Transverse colon (tissue), 4 donors: ENCODE data around the gene THPO. TPM values are rescaled to one million over a fixed set of nuclear protein-coding genes. Genes with fewer than 3 reads are reported as not detected.
A peak's percentile ranks its signal among the peaks of the same experiment; 100 is the strongest.

Experiments
- DNase-seq: peaks from one replicate; pipeline ENCODE4 v3.0.0-alpha.2; 2019
- H3K27ac ChIP-seq, 4 donors: fragments of 200-600 bp; sonication (generic); 2 replicates each; pipeline ENCODE4 v1.5.1; 2016 to 2018; ENCODE audit warnings: inconsistent platforms in 4 of 4
- H3K27me3 ChIP-seq: fragments of 200-600 bp; sonication (generic); 2 replicates; pipeline ENCODE4 v1.5.1; 2017; ENCODE audit warnings: inconsistent platforms
- H3K36me3 ChIP-seq, 4 donors: fragments of 200-600 bp; sonication (generic); 2 replicates each; pipeline ENCODE4 v1.5.1; 2017 to 2019; ENCODE audit warnings: inconsistent platforms in 4 of 4
- H3K4me1 ChIP-seq, 4 donors: fragments of 200-600 bp; sonication (generic); 2 replicates each; pipeline ENCODE4 v1.5.1; 2017 to 2020; ENCODE audit warnings: inconsistent platforms in 4 of 4
- H3K4me3 ChIP-seq, 4 donors: fragments of 200-600 bp; sonication (generic); 1 replicate in 1 of 4; 2 replicates in 3 of 4; pipeline versions ENCODE4 v1.5.1 to v1.6.1; 2017 to 2019; ENCODE audit warnings: inconsistent platforms in 4 of 4
- H3K9me3 ChIP-seq, 2 donors: fragments of 200-600 bp; sonication (generic); 2 replicates each; pipeline ENCODE4 v1.5.1; 2017 to 2019; ENCODE audit warnings: inconsistent platforms in 2 of 2
- EP300 ChIP-seq: sonication (generic); formaldehyde crosslinking; IDR thresholded peaks from one replicate; pipeline ENCODE4 v1.6.1; 2017; ENCODE audit warnings: antibody characterized with exemption, low read depth
- POLR2A ChIP-seq: fragments of 450-650 bp; IDR thresholded peaks from one replicate; pipeline ENCODE4 v1.6.1; 2016; ENCODE audit warnings: antibody characterized with exemption, mild to moderate bottlenecking, moderate library complexity
- POLR2AphosphoS5 ChIP-seq, 3 donors: sonication (generic); formaldehyde crosslinking; IDR thresholded peaks; one replicate each; pipeline ENCODE4 v1.6.1; 2016; ENCODE audit warnings: antibody characterized with exemption in 3 of 3
- WGBS, 2 donors: methylation state at CpG; one replicate each; pipeline ENCODE4 v1.1.5; 2018; ENCODE audit warnings: low coverage in 1 of 2; 5-methylcytosine and 5-hydroxymethylcytosine counted together
- in situ Hi-C, 4 donors: fragments of 200-750 bp; cut with MboI; loops; one replicate each; pipeline versions ENCODE4 v1.15.0 to v1.15.1; 2017; ENCODE audit warnings: low sequenced_read_pairs in 3 of 4, low pct_ligation_motif_present in 1 of 4, low pct_unique_long_range_greater_than_20kb in 1 of 4
- intact Hi-C: fragments of 100-400 bp; cut with DNase I; formaldehyde crosslinking; loops from one replicate; pipeline ENCODE4 v1.15.1; 2023; ENCODE audit warnings: low total_unique reads
- total RNA-seq, 4 donors: library from RNA; depleted of rRNA; stranded (reverse); fragments of >200 nt; gene quantifications; one replicate each; pipeline ENCODE4 v1.1.0, GENCODE V29; 2016
- TF ChIP-seq, protein P1 (sequence below), 5 experiments: fragments of 200-600 bp in 3 of 5; fragments of 450-650 bp in 2 of 5; sonication (generic) in 3 of 5; IDR thresholded peaks; 1 replicate in 2 of 5; 2 replicates in 3 of 5; pipeline ENCODE4 v1.5.1; 2016 to 2017; ENCODE audit warnings: antibody characterized with exemption in 5 of 5, inconsistent platforms in 3 of 5, mild to moderate bottlenecking in 2 of 5, moderate library complexity in 1 of 5

THPO gene
- total RNA-seq, 4 donors from 2014 or later = not detected

DNA sequence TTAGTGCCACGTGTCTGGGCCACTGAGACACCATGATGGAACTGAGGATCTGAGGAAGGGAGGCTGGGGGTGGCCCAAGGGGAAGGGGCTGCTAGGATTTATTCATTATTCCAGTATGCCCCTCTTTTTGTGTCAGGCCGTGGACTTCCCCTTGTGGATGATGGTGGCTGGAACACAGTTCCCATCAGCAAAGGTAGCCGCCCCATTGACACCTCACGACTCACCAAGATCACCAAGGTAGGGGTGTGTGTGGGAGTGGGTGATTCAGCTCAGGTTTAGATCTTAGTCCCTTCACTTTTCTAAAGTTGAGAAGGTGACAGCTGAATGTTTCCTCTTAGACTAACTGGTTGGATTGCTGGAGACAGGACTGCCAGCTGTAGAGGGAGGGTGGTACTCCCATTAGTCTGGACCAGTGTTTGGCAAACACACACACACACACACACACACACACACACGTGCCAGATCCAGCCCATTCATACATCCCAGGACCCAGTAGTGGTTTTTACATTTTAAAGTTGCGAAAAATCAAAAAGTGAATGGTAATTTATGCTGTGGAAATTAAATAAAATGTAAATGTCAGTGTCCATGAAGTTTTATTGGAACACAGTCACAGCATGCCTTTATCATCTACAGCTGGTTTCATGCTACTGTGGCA, 52.2 kb downstream of the THPO start:
- WGBS, 2 donors = 80% methylated on average over 6 of the region's 6 CpGs; no CpG with 5 or more reads in 1 of the 2 donors

DNA sequence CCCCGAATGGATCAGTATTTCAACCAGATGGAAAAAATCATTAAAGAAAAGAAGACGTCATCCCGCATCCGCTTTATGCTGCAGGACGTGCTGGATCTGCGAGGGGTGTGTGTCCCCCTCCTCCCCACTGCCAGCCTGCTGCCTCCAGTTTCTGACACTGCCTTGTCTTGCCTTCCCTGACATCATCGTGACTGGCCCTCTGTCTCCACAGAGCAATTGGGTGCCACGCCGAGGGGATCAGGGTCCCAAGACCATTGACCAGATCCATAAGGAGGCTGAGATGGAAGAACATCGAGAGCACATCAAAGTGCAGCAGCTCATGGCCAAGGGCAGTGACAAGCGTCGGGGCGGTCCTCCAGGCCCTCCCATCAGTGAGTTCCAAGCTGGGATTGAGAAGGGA, 52.7 kb downstream of the THPO start:
- no peak overlapping the region for H3K4me3 ChIP-seq
- H3K36me3 ChIP-seq = peaks cover 1 to 97% (median 54%) of the 10 kb centered on the region in 4 donors
- H3K4me1 ChIP-seq = peaks cover 3 to 5% (median 5%) of the 10 kb centered on the region in 4 donors
- in situ Hi-C loops (no loop called here), intact Hi-C loops (no loop called here)
- no peak overlapping the region for H3K27ac ChIP-seq
- H3K9me3 ChIP-seq = no peaks in the 10 kb centered on the region
- no peak for TF ChIP-seq POLR2A
- TF ChIP-seq EP300 = no peak
- no peak for TF ChIP-seq POLR2AphosphoS5 (IDR thresholded peaks at IDR 0.05)
- TF ChIP-seq, protein P1, sequence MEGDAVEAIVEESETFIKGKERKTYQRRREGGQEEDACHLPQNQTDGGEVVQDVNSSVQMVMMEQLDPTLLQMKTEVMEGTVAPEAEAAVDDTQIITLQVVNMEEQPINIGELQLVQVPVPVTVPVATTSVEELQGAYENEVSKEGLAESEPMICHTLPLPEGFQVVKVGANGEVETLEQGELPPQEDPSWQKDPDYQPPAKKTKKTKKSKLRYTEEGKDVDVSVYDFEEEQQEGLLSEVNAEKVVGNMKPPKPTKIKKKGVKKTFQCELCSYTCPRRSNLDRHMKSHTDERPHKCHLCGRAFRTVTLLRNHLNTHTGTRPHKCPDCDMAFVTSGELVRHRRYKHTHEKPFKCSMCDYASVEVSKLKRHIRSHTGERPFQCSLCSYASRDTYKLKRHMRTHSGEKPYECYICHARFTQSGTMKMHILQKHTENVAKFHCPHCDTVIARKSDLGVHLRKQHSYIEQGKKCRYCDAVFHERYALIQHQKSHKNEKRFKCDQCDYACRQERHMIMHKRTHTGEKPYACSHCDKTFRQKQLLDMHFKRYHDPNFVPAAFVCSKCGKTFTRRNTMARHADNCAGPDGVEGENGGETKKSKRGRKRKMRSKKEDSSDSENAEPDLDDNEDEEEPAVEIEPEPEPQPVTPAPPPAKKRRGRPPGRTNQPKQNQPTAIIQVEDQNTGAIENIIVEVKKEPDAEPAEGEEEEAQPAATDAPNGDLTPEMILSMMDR (IDR thresholded peaks at IDR 0.05) = no peak
- H3K27me3 ChIP-seq = no peaks in the 10 kb centered on the region
- DNase-seq = no peak
- WGBS, 2 donors = 90 to 100% methylated on average over 1 to 13 of the region's 13 CpGs

More for the DNA sequence above, 52.2 kb downstream of the THPO start:
- no peak for DNase-seq
- Histone ChIP-seq H3K36me3 (peaks cover 1 to 100% (median 55%) of the 10 kb centered on the region in 4 donors), H3K4me1 (no peaks in the 10 kb centered on the region), H3K4me3 (no peak overlapping the region), H3K9me3 (no peaks in the 10 kb centered on the region), H3K27me3 (no peaks in the 10 kb centered on the region), H3K27ac (no peak overlapping the region)
- intact Hi-C loops (no loop called here), in situ Hi-C loops (no loop called here)
- TF ChIP-seq POLR2AphosphoS5 (IDR thresholded peaks at IDR 0.05) (no peak), POLR2A (no peak), EP300 (no peak)
- TF ChIP-seq, protein P1 (IDR thresholded peaks at IDR 0.05) = no peak

DNA sequence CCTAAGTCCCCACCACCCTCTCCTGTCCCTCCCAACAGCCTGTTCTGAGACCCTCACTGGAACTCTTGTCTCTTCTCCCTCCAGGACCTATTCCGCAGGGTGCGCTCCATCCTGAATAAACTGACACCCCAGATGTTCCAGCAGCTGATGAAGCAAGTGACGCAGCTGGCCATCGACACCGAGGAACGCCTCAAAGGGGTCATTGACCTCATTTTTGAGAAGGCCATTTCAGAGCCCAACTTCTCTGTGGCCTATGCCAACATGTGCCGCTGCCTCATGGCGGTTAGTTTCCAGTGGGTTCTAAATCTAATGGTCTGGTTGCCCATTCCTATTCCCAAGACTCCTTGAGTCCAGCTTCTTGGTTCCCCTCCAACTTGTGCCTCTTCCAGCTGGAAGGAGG, 54.3 kb downstream of the THPO start:
- Histone ChIP-seq H3K27ac (no peak overlapping the region), H3K4me1 (peaks cover 11 to 21% (median 19%) of the 10 kb centered on the region in 4 donors)
- intact Hi-C loops = no loop called here

DNA sequence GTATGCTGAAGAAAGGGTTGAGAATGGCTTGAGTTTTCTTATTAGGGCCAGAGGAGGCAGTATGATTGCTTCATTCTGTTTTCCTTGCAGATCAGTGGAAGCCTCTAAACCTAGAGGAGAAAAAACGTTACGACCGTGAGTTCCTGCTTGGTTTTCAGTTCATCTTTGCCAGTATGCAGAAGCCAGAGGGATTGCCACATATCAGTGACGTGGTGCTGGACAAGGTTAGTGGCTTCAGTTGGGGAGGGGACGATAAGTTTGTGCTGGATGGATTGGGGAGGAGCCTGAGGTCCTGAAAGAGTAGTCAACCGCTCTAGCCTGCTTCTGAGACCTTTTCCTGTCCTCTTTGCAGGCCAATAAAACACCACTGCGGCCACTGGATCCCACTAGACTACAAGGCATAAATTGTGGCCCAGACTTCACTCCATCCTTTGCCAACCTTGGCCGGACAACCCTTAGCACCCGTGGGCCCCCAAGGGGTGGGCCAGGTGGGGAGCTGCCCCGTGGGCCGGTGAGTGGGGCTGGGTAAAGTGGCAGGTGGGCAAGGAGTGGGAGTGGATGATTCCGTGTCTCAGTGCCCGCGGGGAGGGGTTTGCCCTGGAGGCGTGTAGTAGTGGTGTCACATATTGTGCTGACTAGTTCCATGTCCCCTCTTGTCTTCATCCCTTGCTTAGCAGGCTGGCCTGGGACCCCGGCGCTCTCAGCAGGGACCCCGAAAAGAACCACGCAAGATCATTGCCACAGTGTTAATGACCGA, 55.1 kb downstream of the THPO start:
- H3K36me3 ChIP-seq = peaks cover 1 to 74% (median 43%) of the 10 kb centered on the region in 4 donors
- WGBS, 2 donors = 89 to 90% methylated on average over 7 to 20 of the region's 20 CpGs
- H3K4me1 ChIP-seq = peaks cover 11 to 29% (median 26%) of the 10 kb centered on the region in 4 donors
- in situ Hi-C loops = no loop called here
- peak overlapping the region in 2 of 4 donors; percentile 11 to 13 for H3K27ac ChIP-seq
- TF ChIP-seq POLR2AphosphoS5 (IDR thresholded peaks at IDR 0.05) (no peak), POLR2A (no peak), EP300 (no peak)
- TF ChIP-seq, protein P1 (IDR thresholded peaks at IDR 0.05) = no peak
- no peak for DNase-seq
- intact Hi-C loops = no loop called here
- H3K4me3 ChIP-seq = no peak overlapping the region
- H3K27me3 ChIP-seq = no peaks in the 10 kb centered on the region
- no peaks in the 10 kb centered on the region for H3K9me3 ChIP-seq

More for the DNA sequence above, 54.3 kb downstream of the THPO start:
- TF ChIP-seq, protein P1 (IDR thresholded peaks at IDR 0.05) = no peak
- TF ChIP-seq EP300 (no peak), POLR2A (no peak), POLR2AphosphoS5 (IDR thresholded peaks at IDR 0.05) (no peak)
- Histone ChIP-seq H3K9me3 (no peaks in the 10 kb centered on the region), H3K27me3 (no peaks in the 10 kb centered on the region), H3K4me3 (no peak overlapping the region), H3K36me3 (peaks cover 1 to 81% (median 47%) of the 10 kb centered on the region in 4 donors)
- in situ Hi-C loops = no loop called here
- 95 to 100% methylated on average over 2 to 8 of the region's 8 CpGs for WGBS, 2 donors
- DNase-seq = no peak
